Body of pancreas (tissue), 4 donors: Measurements from ENCODE around the gene XCR1. TPM values are rescaled to one million over a fixed set of nuclear protein-coding genes. Genes with fewer than 3 reads are reported as not detected.

Experiments
- ATAC-seq: fragments of 150-250 bp; one replicate; pipeline ENCODE4 v1.9.1; 2016
- DNase-seq, 4 donors: peaks; one replicate each; pipeline ENCODE4 v3.0.0-alpha.2; 2019
- H3K27ac ChIP-seq, 4 donors: fragments of 200-600 bp; sonication (generic); 1 replicate in 3 of 4; 2 replicates in 1 of 4; pipeline versions ENCODE4 v1.5.1 to v1.6.1; 2016 to 2019; ENCODE audit warnings: mild to moderate bottlenecking in 1 of 4, mixed read lengths in 1 of 4, moderate library complexity in 1 of 4
- H3K27me3 ChIP-seq, 2 donors: fragments of 200-600 bp; sonication (generic); one replicate each; pipeline ENCODE4 v1.6.0; 2016; ENCODE audit warnings: mild to moderate bottlenecking in 1 of 2
- H3K36me3 ChIP-seq, 2 donors: fragments of 200-600 bp; sonication (generic); replicated peaks in 1 of 2; 2 replicates each; pipeline ENCODE4 v1.5.1; 2016; ENCODE audit warnings: low read depth in 2 of 2; ENCODE audit not compliant: insufficient read depth in 1 of 2
- H3K4me1 ChIP-seq: fragments of 200-600 bp; sonication (generic); one replicate; pipeline ENCODE4 v1.6.0; 2016
- H3K4me3 ChIP-seq, 2 donors: fragments of 200-600 bp; sonication (generic); 1 replicate in 1 of 2; 2 replicates in 1 of 2; pipeline ENCODE4 v1.5.1; 2016 to 2019
- H3K9me3 ChIP-seq, 3 donors: fragments of 200-600 bp; sonication (generic); 1 replicate in 2 of 3; 2 replicates in 1 of 3; pipeline ENCODE4 v1.5.1; 2016
- POLR2A ChIP-seq, 3 donors: fragments of 450-650 bp; IDR thresholded peaks; one replicate each; pipeline ENCODE4 v1.6.1; 2016; ENCODE audit warnings: antibody characterized with exemption in 3 of 3, mild to moderate bottlenecking in 2 of 3
- WGBS, 2 donors: methylation state at CpG; one replicate each; pipeline ENCODE4 v1.1.5; 2017; 5-methylcytosine and 5-hydroxymethylcytosine counted together
- intact Hi-C: fragments of 100-400 bp; cut with DNase I; formaldehyde crosslinking; loops from one replicate; pipeline ENCODE4 v1.15.1; 2023
- total RNA-seq, 2 donors: library from RNA; depleted of rRNA; stranded (reverse); fragments of >200 nt; gene quantifications; one replicate each; pipeline ENCODE4 v1.1.0, GENCODE V29; 2016
- TF ChIP-seq, protein P1 (sequence below), 7 experiments: fragments of 450-650 bp in 4 of 7; fragments of 200-600 bp in 3 of 7; sonication (generic) in 3 of 7; IDR thresholded peaks; one replicate each; pipeline ENCODE4 v1.5.1; 2016 to 2019; ENCODE audit warnings: antibody characterized with exemption in 7 of 7

Gene XCR1
- total RNA-seq, 2 donors from 2014 or later = not detected

DNA sequence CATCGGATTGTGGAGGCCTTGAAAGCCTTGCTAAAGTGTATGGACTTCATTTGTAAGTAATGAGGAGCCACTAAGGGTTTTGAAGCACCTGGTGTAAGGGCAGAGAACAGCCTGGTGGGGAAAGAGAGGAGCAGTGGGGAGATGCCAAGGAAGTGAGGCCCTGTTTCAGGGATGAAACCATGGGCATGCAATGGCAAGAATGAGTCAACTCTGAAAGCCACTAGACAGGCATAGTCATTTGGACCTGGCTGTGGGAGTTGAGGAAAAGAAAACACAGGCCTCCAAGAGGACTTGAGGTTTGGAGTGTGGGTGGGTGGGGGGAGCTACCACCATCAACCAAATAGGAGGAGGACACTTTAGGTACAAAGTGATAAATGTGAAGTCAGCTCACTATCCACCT lies 7.6 kb downstream of the XCR1 start:
- intact Hi-C loops = no loop called here
- Histone ChIP-seq H3K36me3 (no peaks in the 10 kb centered on the region), H3K4me3 (no peak overlapping the region), H3K27ac (no peak overlapping the region), H3K9me3 (no peaks in the 10 kb centered on the region), H3K27me3 (no peaks in the 10 kb centered on the region), H3K4me1 (no peaks in the 10 kb centered on the region)
- no peak for TF ChIP-seq POLR2A (IDR thresholded peaks at IDR 0.05)
- TF ChIP-seq, protein P1, sequence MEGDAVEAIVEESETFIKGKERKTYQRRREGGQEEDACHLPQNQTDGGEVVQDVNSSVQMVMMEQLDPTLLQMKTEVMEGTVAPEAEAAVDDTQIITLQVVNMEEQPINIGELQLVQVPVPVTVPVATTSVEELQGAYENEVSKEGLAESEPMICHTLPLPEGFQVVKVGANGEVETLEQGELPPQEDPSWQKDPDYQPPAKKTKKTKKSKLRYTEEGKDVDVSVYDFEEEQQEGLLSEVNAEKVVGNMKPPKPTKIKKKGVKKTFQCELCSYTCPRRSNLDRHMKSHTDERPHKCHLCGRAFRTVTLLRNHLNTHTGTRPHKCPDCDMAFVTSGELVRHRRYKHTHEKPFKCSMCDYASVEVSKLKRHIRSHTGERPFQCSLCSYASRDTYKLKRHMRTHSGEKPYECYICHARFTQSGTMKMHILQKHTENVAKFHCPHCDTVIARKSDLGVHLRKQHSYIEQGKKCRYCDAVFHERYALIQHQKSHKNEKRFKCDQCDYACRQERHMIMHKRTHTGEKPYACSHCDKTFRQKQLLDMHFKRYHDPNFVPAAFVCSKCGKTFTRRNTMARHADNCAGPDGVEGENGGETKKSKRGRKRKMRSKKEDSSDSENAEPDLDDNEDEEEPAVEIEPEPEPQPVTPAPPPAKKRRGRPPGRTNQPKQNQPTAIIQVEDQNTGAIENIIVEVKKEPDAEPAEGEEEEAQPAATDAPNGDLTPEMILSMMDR (IDR thresholded peaks at IDR 0.05) = no peak
- DNase-seq (no peak), ATAC-seq (no peak)
- 79 to 82% methylated on average over 1 of the region's 1 CpG for WGBS, 2 donors

DNA sequence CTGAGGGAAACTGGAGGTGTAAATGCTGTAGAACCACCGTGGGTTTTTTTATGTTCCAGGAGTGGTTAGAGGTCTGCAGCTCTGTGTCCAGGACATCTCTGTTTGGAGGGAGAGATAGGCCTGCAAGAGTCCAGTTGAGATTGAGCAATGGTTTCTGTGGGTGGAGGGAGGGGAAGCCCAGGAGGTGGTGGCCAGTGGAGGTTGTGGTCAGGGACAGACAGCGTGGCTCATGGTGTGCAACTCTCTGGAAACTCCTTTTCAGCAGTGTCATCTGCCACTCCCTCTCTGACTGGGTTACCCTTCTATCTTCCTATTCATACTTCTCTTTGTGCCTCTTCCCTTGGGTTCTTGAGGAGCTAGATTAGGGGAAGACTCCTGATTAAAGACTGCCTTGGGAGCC lies 9.6 kb downstream of the XCR1 start:
- 63 to 89% methylated on average over 2 of the region's 2 CpGs for WGBS, 2 donors
- H3K36me3 ChIP-seq = no peaks in the 10 kb centered on the region
- H3K4me1 ChIP-seq = no peaks in the 10 kb centered on the region
- H3K4me3 ChIP-seq = no peak overlapping the region
- DNase-seq (peak in 1 of 4 donors; percentile 61), ATAC-seq (no peak)
- H3K27me3 ChIP-seq = no peaks in the 10 kb centered on the region
- intact Hi-C loops = no loop called here
- no peak for TF ChIP-seq POLR2A (IDR thresholded peaks at IDR 0.05)
- TF ChIP-seq, protein P1 (IDR thresholded peaks at IDR 0.05) = no peak
- no peak overlapping the region for H3K27ac ChIP-seq
- no peaks in the 10 kb centered on the region for H3K9me3 ChIP-seq

DNA sequence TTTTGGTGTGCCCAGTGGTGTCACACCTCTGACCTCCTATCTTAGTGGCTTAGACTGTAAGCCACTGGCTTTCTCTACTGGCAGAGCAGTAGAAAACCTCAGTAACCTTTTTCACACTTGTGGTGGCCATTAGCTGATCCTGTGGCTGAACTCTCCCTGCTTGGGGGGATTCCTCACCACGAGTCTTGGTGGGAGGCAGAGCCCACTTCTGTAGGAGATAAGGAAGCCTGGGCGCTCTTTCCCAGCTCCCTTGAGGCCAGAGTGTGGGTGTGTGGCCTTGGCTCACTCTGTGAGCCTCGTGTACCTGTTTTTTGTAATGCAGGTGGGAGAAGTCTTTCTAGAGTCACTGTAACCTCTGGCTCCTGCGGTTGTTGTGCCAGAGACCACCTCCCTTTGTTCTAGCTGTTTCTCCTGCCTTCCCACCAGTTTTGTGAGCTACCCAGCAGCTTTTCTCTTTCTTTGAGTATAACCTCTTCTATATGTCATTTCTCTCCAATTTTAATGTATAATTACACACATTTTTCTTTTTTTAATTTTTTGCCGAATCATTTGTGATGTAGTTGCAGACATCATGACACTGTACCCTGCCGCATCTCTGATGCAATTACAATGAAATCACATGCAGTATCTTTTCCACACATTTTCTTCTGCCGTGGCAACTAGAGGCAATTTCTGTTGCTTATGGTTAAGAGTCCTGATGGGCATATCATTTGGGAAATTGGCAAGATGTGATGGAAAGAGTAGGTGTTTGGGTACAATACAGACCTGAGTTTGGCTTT lies 13.8 kb downstream of the XCR1 start:
- TF ChIP-seq, protein P1 (IDR thresholded peaks at IDR 0.05) = no peak
- TF ChIP-seq POLR2A (IDR thresholded peaks at IDR 0.05) = no peak
- Histone ChIP-seq H3K27ac (no peak overlapping the region), H3K4me1 (no peaks in the 10 kb centered on the region), H3K27me3 (no peaks in the 10 kb centered on the region), H3K36me3 (no peaks in the 10 kb centered on the region), H3K9me3 (no peaks in the 10 kb centered on the region), H3K4me3 (no peak overlapping the region)
- 70 to 72% methylated on average over 7 of the region's 7 CpGs for WGBS, 2 donors
- ATAC-seq = no peak
- intact Hi-C loops = no loop called here
- no peak for DNase-seq

DNA sequence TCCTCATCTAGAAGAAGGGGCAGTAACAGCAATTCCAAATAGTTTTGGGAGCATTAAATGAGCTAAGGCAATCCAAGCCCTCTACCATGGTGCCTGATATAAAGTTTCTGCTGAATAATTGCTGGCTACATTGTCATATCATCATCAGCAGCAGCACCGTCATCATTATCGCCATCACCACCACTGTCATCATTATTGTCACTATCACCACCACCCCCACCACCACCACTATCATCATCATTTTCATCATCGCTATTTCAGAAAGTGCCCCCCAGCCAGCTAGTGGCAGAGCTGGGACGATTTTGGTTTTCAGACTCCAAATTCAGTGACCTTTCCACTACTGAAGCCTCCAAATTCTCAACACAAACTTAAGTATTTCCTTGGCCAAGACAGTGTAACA lies 15.0 kb downstream of the XCR1 start:
- Histone ChIP-seq H3K36me3 (no peaks in the 10 kb centered on the region), H3K27ac (no peak overlapping the region), H3K4me1 (no peaks in the 10 kb centered on the region), H3K4me3 (no peak overlapping the region), H3K9me3 (no peaks in the 10 kb centered on the region), H3K27me3 (no peaks in the 10 kb centered on the region)
- DNase-seq (no peak), ATAC-seq (no peak)
- WGBS, 2 donors = 76% methylated on average over 4 of the region's 4 CpGs
- intact Hi-C loops = no loop called here
- TF ChIP-seq POLR2A (IDR thresholded peaks at IDR 0.05) = no peak
- TF ChIP-seq, protein P1 (IDR thresholded peaks at IDR 0.05) = no peak
